PC-3 (cell line): ENCODE results near the gene NNT. TPM values are rescaled to one million over a fixed set of nuclear protein-coding genes. Genes with fewer than 3 reads are reported as not detected.

Experiments
- ATAC-seq: fragments of 200-7000 bp; cut with Tn5 transposase; 2 replicates; pipeline ENCODE4 v1.9.1; 2020; ENCODE audit warnings: mild to moderate bottlenecking, moderate library complexity
- BruUV-seq: library from RNA; stranded (reverse); fragments of 400-500 nt; replicated peaks from 2 replicates; lab custom pipeline; 2021; lab: Mats Ljungman, UMichigan
- CTCF ChIA-PET: fragments of 300-600 bp; sonication (Branson Sonifier 250); formaldehyde crosslinking; loops from one replicate; lab custom pipeline; 2022; ENCODE audit warnings: antibody characterized with exemption; lab: Charles Lee
- POLR2A ChIA-PET: fragments of 300-600 bp; sonication (Branson Sonifier 250); formaldehyde crosslinking; loops from one replicate; lab custom pipeline; 2022; ENCODE audit warnings: antibody characterized with exemption; ENCODE audit not compliant: unreplicated experiment; lab: Charles Lee
- DNase-seq: peaks from one replicate; pipeline ENCODE4 v3.0.0-alpha.2; 2015
- H2AFZ ChIP-seq: fragments of 300-600 bp; sonication (generic); 2 replicates; pipeline ENCODE4 v1.6.0; 2016; ENCODE audit warnings: antibody characterized with exemption, low read length
- H3F3A ChIP-seq: fragments of 300-600 bp; sonication (generic); one replicate; pipeline ENCODE4 v1.6.0; 2017; ENCODE audit warnings: antibody characterized with exemption, low read length, control low read depth, mild to moderate bottlenecking; ENCODE audit not compliant: unreplicated experiment
- H3K27ac ChIP-seq: fragments of 300-600 bp; sonication (generic); 2 replicates; pipeline ENCODE4 v1.5.1; 2016; ENCODE audit warnings: mild to moderate bottlenecking, low read length
- H3K27me3 ChIP-seq: fragments of 300-600 bp; sonication (generic); 2 replicates; pipeline ENCODE4 v1.6.1; 2016; ENCODE audit warnings: low read length, mixed read lengths
- H3K36me3 ChIP-seq: fragments of 300-600 bp; sonication (generic); 2 replicates; pipeline ENCODE4 v1.6.1; 2016; ENCODE audit warnings: low read depth, mixed run types, low read length, mixed read lengths
- H3K4me1 ChIP-seq: fragments of 300-600 bp; sonication (generic); 2 replicates; pipeline ENCODE4 v1.5.1; 2016; ENCODE audit warnings: low read length; ENCODE audit not compliant: insufficient read depth
- H3K4me2 ChIP-seq: fragments of 300-600 bp; sonication (generic); 2 replicates; pipeline ENCODE4 v1.6.0; 2016; ENCODE audit warnings: low read length
- H3K4me3 ChIP-seq: fragments of 300-600 bp; sonication (generic); 2 replicates; pipeline ENCODE4 v1.5.1; 2016; ENCODE audit warnings: mild to moderate bottlenecking, low read length, mixed read lengths
- H3K79me2 ChIP-seq: fragments of 300-600 bp; sonication (generic); 2 replicates; pipeline ENCODE4 v1.6.1; 2017; ENCODE audit warnings: low read length, mixed read lengths
- H3K9ac ChIP-seq: fragments of 300-600 bp; sonication (generic); 2 replicates; pipeline ENCODE4 v1.6.0; 2016; ENCODE audit warnings: mild to moderate bottlenecking, low read length
- H3K9me2 ChIP-seq: fragments of 300-600 bp; sonication (generic); replicated peaks from 2 replicates; pipeline ENCODE4 v1.6.1; 2016; ENCODE audit warnings: mixed run types, low read length, mixed read lengths
- H3K9me3 ChIP-seq: fragments of 300-600 bp; sonication (generic); 2 replicates; pipeline ENCODE4 v1.6.1; 2016; ENCODE audit warnings: low read length, mixed read lengths
- H4K20me1 ChIP-seq: fragments of 300-600 bp; sonication (generic); 2 replicates; pipeline ENCODE4 v1.6.1; 2016; ENCODE audit warnings: low read length, mixed read lengths
- CTCF ChIP-seq: fragments of 300-600 bp; sonication (generic); conservative IDR thresholded peaks from 2 replicates; pipeline ENCODE4 v1.5.1; 2017; ENCODE audit warnings: antibody characterized with exemption, low read depth, mild to moderate bottlenecking, low read length
- EZH2 ChIP-seq: fragments of 300-600 bp; sonication (generic); IDR thresholded peaks from one replicate; pipeline ENCODE4 v1.6.1; 2017; ENCODE audit warnings: antibody characterized with exemption, mild to moderate bottlenecking, low read length; ENCODE audit not compliant: unreplicated experiment
- EZH2phosphoT487 ChIP-seq: fragments of 300-600 bp; sonication (generic); IDR thresholded peaks from 2 replicates; pipeline ENCODE4 v1.6.1; 2018; ENCODE audit warnings: mild to moderate bottlenecking, antibody characterized with exemption, low read length, borderline replicate concordance
- intact Hi-C: fragments of 100-400 bp; cut with micrococcal nuclease; formaldehyde crosslinking; loops from 2 replicates; pipeline ENCODE4 v1.9.0; 2023
- total RNA-seq: library from RNA; depleted of rRNA; stranded (reverse); fragments of >200 nt; gene quantifications from 2 replicates; pipeline ENCODE4 v1.2.3, GENCODE V29; 2014

Gene NNT
- total RNA-seq, 1 experiment from 2014 or later, result 15.6 TPM

- no peaks in the 10 kb centered on the region for H3K4me1 ChIP-seq
- H2AFZ ChIP-seq, result no peak overlapping the region
- TF ChIP-seq EZH2 (no peak), CTCF (no peak), EZH2phosphoT487 (no peak)
- no peaks in the 10 kb centered on the region for H3F3A ChIP-seq
- 0 out of 2 replicates have a peak, but pooled peaks cover 3% of the 10 kb centered on the region for H3K9me3 ChIP-seq
- no peak overlapping the region for H3K4me2 ChIP-seq
- BruUV-seq, result no TSS peak
- H3K9me2 ChIP-seq, result no peaks in the 10 kb centered on the region
- ATAC-seq (no peak), DNase-seq (no peak)
- H3K36me3 ChIP-seq, result no peaks in the 10 kb centered on the region
- CTCF ChIA-PET, result no interaction called here
- POLR2A ChIA-PET, result interaction anchor here (0.6 kb wide), 1 partner anchor 1329 kb away, joined by 3 read pairs; no protein-coding TSS in a partner anchor
- H3K9ac ChIP-seq, result no peak overlapping the region
- H3K27ac ChIP-seq, result no peak overlapping the region
- H3K4me3 ChIP-seq, result no peak overlapping the region
- H3K27me3 ChIP-seq, result no peaks in the 10 kb centered on the region
- H4K20me1 ChIP-seq, result no peaks in the 10 kb centered on the region
- intact Hi-C loops, result no loop called here
- no peaks in the 10 kb centered on the region for H3K79me2 ChIP-seq
These were observed 88.3 kb downstream of the NNT start for GRCh38 chr5:43691275-43691674.

- no peaks in the 10 kb centered on the region for H3K79me2 ChIP-seq
- no peak for DNase-seq
- no TSS peak for BruUV-seq
- no peak for ATAC-seq
- no peak overlapping the region for H3K4me2 ChIP-seq
- H3K9ac ChIP-seq, result no peak overlapping the region
- H3K27me3 ChIP-seq, result no peaks in the 10 kb centered on the region
- no peak overlapping the region for H3K27ac ChIP-seq
- ChIA-PET POLR2A (no interaction called here), CTCF (no interaction called here)
- no peaks in the 10 kb centered on the region for H3K9me2 ChIP-seq
- no peaks in the 10 kb centered on the region for H3K36me3 ChIP-seq
- no peak overlapping the region for H3K4me3 ChIP-seq
- H4K20me1 ChIP-seq, result no peaks in the 10 kb centered on the region
- H2AFZ ChIP-seq, result no peak overlapping the region
- H3F3A ChIP-seq, result no peaks in the 10 kb centered on the region
- TF ChIP-seq EZH2phosphoT487, result no peak
- no peak for TF ChIP-seq CTCF
- no peak for TF ChIP-seq EZH2
- intact Hi-C loops, result no loop called here
- H3K9me3 ChIP-seq, result 0 out of 2 replicates have a peak, but pooled peaks cover 3% of the 10 kb centered on the region
- no peaks in the 10 kb centered on the region for H3K4me1 ChIP-seq
These were observed 88.9 kb downstream of the NNT start for GRCh38 chr5:43691893-43692292.

GRCh38 chr5:43693411-43693810 is 90.4 kb downstream of the NNT start:
- Histone ChIP-seq H3K27me3 (no peaks in the 10 kb centered on the region), H3K4me1 (no peaks in the 10 kb centered on the region), H3K27ac (no peak overlapping the region), H3F3A (no peaks in the 10 kb centered on the region), H3K9ac (no peak overlapping the region), H3K9me2 (no peaks in the 10 kb centered on the region), H3K79me2 (no peaks in the 10 kb centered on the region), H3K9me3 (0 out of 2 replicates have a peak, but pooled peaks cover 3% of the 10 kb centered on the region), H3K36me3 (no peaks in the 10 kb centered on the region), H4K20me1 (no peaks in the 10 kb centered on the region), H3K4me3 (no peak overlapping the region), H2AFZ (no peak overlapping the region), H3K4me2 (no peak overlapping the region)
- CTCF ChIA-PET, result no interaction called here
- ATAC-seq (no peak), DNase-seq (no peak)
- TF ChIP-seq CTCF (no peak), EZH2phosphoT487 (no peak), EZH2 (no peak)
- BruUV-seq, result no TSS peak
- intact Hi-C loops, result no loop called here
- POLR2A ChIA-PET, result interaction anchor here (0.6 kb wide), 1 partner anchor 1207 kb away, joined by 3 read pairs; no protein-coding TSS in a partner anchor
